OCI-LY1 (cell line): Measurements from ENCODE around the gene BACE2.
A peak's percentile ranks its signal among the peaks of the same experiment; 100 is the strongest.

Experiments
- H2AFZ ChIP-seq: fragments of 200-600 bp; sonication (generic), shearing (Covaris generic); 2 replicates; pipeline ENCODE4 v1.6.0; 2014; ENCODE audit warnings: antibody characterized with exemption, mild to moderate bottlenecking, low read length
- H3F3A ChIP-seq: fragments of 200-600 bp; sonication (generic), shearing (Covaris generic); 2 replicates; pipeline ENCODE4 v1.6.0; 2014; ENCODE audit warnings: mild to moderate bottlenecking, antibody characterized with exemption, low read length, moderate library complexity; ENCODE audit not compliant: insufficient read depth
- H3K27ac ChIP-seq: fragments of 200-600 bp; sonication (generic); 2 replicates; pipeline ENCODE4 v1.5.1; 2014; ENCODE audit warnings: low read length, mixed run types, mild to moderate bottlenecking, low read depth; ENCODE audit not compliant: poor library complexity, severe bottlenecking
- H3K27me3 ChIP-seq: fragments of 200-600 bp; sonication (generic); 2 replicates; pipeline ENCODE4 v1.6.0; 2014; ENCODE audit warnings: antibody characterized with exemption, mild to moderate bottlenecking, low read length, moderate library complexity; ENCODE audit not compliant: insufficient read depth
- H3K36me3 ChIP-seq: fragments of 200-600 bp; sonication (generic); 2 replicates; pipeline ENCODE4 v1.6.1; 2014; ENCODE audit warnings: mild to moderate bottlenecking, antibody characterized with exemption, low read length, moderate library complexity, mixed read lengths; ENCODE audit not compliant: insufficient read depth
- H3K4me1 ChIP-seq: fragments of 200-600 bp; sonication (generic); 2 replicates; pipeline ENCODE4 v1.5.1; 2014; ENCODE audit warnings: mild to moderate bottlenecking, low read length, moderate library complexity; ENCODE audit not compliant: insufficient read depth, severe bottlenecking
- H3K4me2 ChIP-seq: fragments of 200-600 bp; sonication (generic), shearing (Covaris generic); 2 replicates; pipeline ENCODE4 v1.6.1; 2014; ENCODE audit warnings: low read length
- H3K4me3 ChIP-seq: fragments of 200-600 bp; sonication (generic); 2 replicates; pipeline ENCODE4 v1.5.1; 2014; ENCODE audit warnings: low read length, low read depth, mild to moderate bottlenecking, mixed read lengths; ENCODE audit not compliant: poor library complexity, severe bottlenecking
- H3K79me2 ChIP-seq: fragments of 200-600 bp; shearing (Covaris generic); 2 replicates; pipeline ENCODE4 v1.6.1; 2016; ENCODE audit warnings: mixed run types, low read length, mixed read lengths; ENCODE audit not compliant: insufficient read depth
- H3K9ac ChIP-seq: fragments of 200-600 bp; sonication (generic), shearing (Covaris generic); 2 replicates; pipeline ENCODE4 v1.6.1; 2014; ENCODE audit warnings: mild to moderate bottlenecking, low read length, mixed read lengths
- H3K9me2 ChIP-seq: fragments of 200-600 bp; sonication (generic), shearing (Covaris generic); 2 replicates; pipeline ENCODE4 v1.6.1; 2014; ENCODE audit warnings: low read depth, mild to moderate bottlenecking, low read length, mixed read lengths
- H3K9me3 ChIP-seq: fragments of 200-600 bp; shearing (Covaris generic); 2 replicates; pipeline ENCODE4 v1.6.1; 2014; ENCODE audit warnings: low read length, mixed read lengths
- H4K20me1 ChIP-seq: fragments of 200-600 bp; sonication (generic), shearing (Covaris generic); 2 replicates; pipeline ENCODE4 v1.6.0; 2016; ENCODE audit warnings: mild to moderate bottlenecking, low read length; ENCODE audit not compliant: insufficient read depth
- EZH2 ChIP-seq: fragments of 200-600 bp; sonication (generic), shearing (Covaris generic); IDR thresholded peaks from 2 replicates; pipeline ENCODE4 v1.8.0; 2017; ENCODE audit warnings: borderline replicate concordance, mixed run types, mild to moderate bottlenecking, antibody characterized with exemption, low read length, moderate library complexity, mixed read lengths
- TF ChIP-seq, protein P1 (sequence below): fragments of 200-600 bp; sonication (generic), shearing (Covaris generic); IDR thresholded peaks from 2 replicates; pipeline ENCODE4 v1.5.1; 2017; ENCODE audit warnings: mild to moderate bottlenecking, antibody characterized with exemption, low read length, moderate library complexity, mixed read lengths

The BACE2 gene

DNA sequence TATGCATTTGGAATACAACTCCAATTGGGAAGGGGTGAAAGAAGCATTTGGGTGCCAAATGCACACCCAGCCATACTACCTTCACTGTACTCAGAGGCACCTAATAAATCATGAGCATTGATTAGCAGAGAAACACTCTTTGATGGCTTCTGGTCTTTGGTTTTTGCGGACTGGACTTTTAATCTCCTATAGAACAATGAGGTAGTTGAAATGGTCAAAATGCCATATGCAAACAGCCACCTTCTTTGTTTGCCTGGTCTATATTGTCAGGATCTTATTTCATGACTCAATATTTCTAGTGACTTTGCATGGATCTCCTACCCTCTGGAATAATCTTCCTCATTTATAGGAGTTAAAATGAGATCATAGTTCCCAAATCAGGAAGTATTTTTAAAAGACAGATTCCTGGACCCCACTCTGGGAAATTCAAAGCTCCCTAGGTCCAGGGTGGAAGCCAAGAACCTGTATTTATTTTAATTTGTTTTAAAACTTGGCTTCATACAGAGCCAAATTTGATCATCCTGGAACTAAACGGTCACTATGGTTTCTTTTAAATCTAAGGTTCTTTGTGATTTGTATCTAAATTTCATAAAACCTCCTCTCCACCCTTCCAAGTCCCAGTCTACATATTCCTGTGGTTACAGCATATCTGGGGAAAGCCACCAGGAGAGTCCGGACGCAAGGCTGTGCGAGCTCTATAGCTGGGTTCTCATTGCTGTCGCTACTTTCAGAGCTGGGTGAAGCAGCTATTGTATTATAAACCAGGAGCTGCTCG, 157.4 kb downstream of the BACE2 start:
- Histone ChIP-seq H3K27me3 (no peaks in the 10 kb centered on the region), H3K9me3 (no peaks in the 10 kb centered on the region), H3K27ac (peak overlapping the region; percentile 57), H3K4me1 (peaks cover 77% of the 10 kb centered on the region), H4K20me1 (no peaks in the 10 kb centered on the region), H3F3A (no peaks in the 10 kb centered on the region), H3K4me3 (no peak overlapping the region), H3K4me2 (no peak overlapping the region), H3K9me2 (no peaks in the 10 kb centered on the region), H2AFZ (no peak overlapping the region), H3K9ac (no peak overlapping the region), H3K36me3 (no peaks in the 10 kb centered on the region), H3K79me2 (no peaks in the 10 kb centered on the region)
- no peak for TF ChIP-seq EZH2
- TF ChIP-seq, protein P1, sequence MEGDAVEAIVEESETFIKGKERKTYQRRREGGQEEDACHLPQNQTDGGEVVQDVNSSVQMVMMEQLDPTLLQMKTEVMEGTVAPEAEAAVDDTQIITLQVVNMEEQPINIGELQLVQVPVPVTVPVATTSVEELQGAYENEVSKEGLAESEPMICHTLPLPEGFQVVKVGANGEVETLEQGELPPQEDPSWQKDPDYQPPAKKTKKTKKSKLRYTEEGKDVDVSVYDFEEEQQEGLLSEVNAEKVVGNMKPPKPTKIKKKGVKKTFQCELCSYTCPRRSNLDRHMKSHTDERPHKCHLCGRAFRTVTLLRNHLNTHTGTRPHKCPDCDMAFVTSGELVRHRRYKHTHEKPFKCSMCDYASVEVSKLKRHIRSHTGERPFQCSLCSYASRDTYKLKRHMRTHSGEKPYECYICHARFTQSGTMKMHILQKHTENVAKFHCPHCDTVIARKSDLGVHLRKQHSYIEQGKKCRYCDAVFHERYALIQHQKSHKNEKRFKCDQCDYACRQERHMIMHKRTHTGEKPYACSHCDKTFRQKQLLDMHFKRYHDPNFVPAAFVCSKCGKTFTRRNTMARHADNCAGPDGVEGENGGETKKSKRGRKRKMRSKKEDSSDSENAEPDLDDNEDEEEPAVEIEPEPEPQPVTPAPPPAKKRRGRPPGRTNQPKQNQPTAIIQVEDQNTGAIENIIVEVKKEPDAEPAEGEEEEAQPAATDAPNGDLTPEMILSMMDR = no peak

GRCh38 chr21:41326414-41327080, 158.6 kb downstream of the BACE2 start:
- TF ChIP-seq EZH2 = no peak
- TF ChIP-seq, protein P1 = no peak
- Histone ChIP-seq H3K4me2 (peak overlapping the region; percentile 51), H3K9me2 (no peaks in the 10 kb centered on the region), H3K9me3 (no peaks in the 10 kb centered on the region), H2AFZ (no peak overlapping the region), H3K27me3 (no peaks in the 10 kb centered on the region), H3K36me3 (no peaks in the 10 kb centered on the region), H4K20me1 (no peaks in the 10 kb centered on the region), H3K9ac (peak overlapping the region; percentile 49), H3K27ac (peak overlapping the region; percentile 57), H3K79me2 (no peaks in the 10 kb centered on the region), H3K4me3 (peak overlapping the region; percentile 39), H3K4me1 (peaks cover 65% of the 10 kb centered on the region), H3F3A (no peaks in the 10 kb centered on the region)

DNA sequence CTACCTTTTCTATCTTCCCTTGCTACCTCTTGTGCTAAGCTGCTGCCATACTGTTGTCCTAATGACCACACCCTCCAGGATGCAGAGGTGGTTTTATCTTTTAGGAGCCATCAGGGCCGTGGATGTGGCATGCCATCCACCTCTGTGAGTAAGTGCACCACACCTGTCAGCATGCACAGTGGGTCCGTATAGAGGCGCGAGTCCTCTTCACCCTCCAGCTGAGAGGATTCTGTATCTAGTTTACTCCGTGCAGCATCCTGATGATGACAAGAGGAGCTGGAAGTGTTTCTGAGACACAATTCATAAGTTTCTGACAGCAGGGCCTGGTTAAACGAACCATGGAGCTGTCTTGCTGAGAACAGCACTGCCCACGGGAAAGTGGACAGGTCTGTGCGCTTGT, 159.8 kb downstream of the BACE2 start:
- no peak overlapping the region; the same call in 1 of the 2 replicates for H3K9ac ChIP-seq
- TF ChIP-seq EZH2 = no peak
- TF ChIP-seq, protein P1 = no peak
- H3K79me2 ChIP-seq = no peaks in the 10 kb centered on the region
- no peaks in the 10 kb centered on the region for H3K36me3 ChIP-seq
- H4K20me1 ChIP-seq = no peaks in the 10 kb centered on the region
- no peak overlapping the region for H2AFZ ChIP-seq
- peak overlapping the region; percentile 57 for H3K27ac ChIP-seq
- no peaks in the 10 kb centered on the region for H3K9me3 ChIP-seq
- H3F3A ChIP-seq = no peaks in the 10 kb centered on the region
- H3K27me3 ChIP-seq = no peaks in the 10 kb centered on the region
- peaks cover 53% of the 10 kb centered on the region for H3K4me1 ChIP-seq
- no peak overlapping the region for H3K4me3 ChIP-seq
- H3K4me2 ChIP-seq = peak overlapping the region; percentile 51
- no peaks in the 10 kb centered on the region for H3K9me2 ChIP-seq
